GM12801 (cell line): ENCODE data around the gene NSD1.

ENCODE experiments used
- CTCF ChIP-seq: IDR thresholded peaks from one replicate; pipeline ENCODE4 v1.5.1; 2011; ENCODE audit warnings: control low read depth; ENCODE audit not compliant: insufficient read length; ENCODE audit errors: extremely low read depth

The NSD1 gene

GRCh38 chr5:177333420-177334154 is 200.0 kb downstream of the NSD1 start:
- no peak for TF ChIP-seq CTCF

- TF ChIP-seq CTCF = no peak
These were observed 200.6 kb downstream of the NSD1 start for GRCh38 chr5:177334155-177334551.

GRCh38 chr5:177334781-177335700 is 201.5 kb downstream of the NSD1 start:
- TF ChIP-seq CTCF = no peak

GRCh38 chr5:177335701-177336065 is 202.1 kb downstream of the NSD1 start:
- no peak for TF ChIP-seq CTCF

GRCh38 chr5:177336112-177336511 is 202.5 kb downstream of the NSD1 start:
- TF ChIP-seq CTCF = no peak

- no peak for TF ChIP-seq CTCF
These were observed 203.3 kb downstream of the NSD1 start for GRCh38 chr5:177336603-177337494.
